H9 (cell line): ENCODE measurements around the gene LHPP. TPM values are rescaled to one million over a fixed set of nuclear protein-coding genes. Genes with fewer than 3 reads are reported as not detected.

Experiments
- DNase-seq: peaks from one replicate; pipeline ENCODE4 v3.0.0-alpha.2; 2017
- H2AFZ ChIP-seq: one replicate; pipeline ENCODE4 v1.6.1; 2013; ENCODE audit warnings: mild to moderate bottlenecking, low read length, control low read depth, moderate library complexity
- H2AK5ac ChIP-seq: 2 replicates; pipeline ENCODE4 v1.6.1; 2013; ENCODE audit warnings: low read length, control low read depth, mixed read lengths; ENCODE audit not compliant: insufficient read length
- H2BK120ac ChIP-seq: one replicate; pipeline ENCODE4 v1.6.1; 2013; ENCODE audit warnings: low read depth, mild to moderate bottlenecking, low read length, control low read depth, inconsistent platforms; ENCODE audit not compliant: poor library complexity, severe bottlenecking
- H2BK12ac ChIP-seq: 2 replicates; pipeline ENCODE4 v1.6.1; 2013; ENCODE audit warnings: low read length, control low read depth, mixed read lengths, low read depth; ENCODE audit not compliant: insufficient read length
- H2BK15ac ChIP-seq: 2 replicates; pipeline ENCODE4 v1.6.1; 2013; ENCODE audit warnings: low read depth, low read length, control low read depth
- H2BK20ac ChIP-seq: one replicate; pipeline ENCODE4 v1.6.1; 2013; ENCODE audit warnings: low read depth, mild to moderate bottlenecking, low read length, control low read depth, inconsistent platforms; ENCODE audit not compliant: poor library complexity, severe bottlenecking
- H2BK5ac ChIP-seq: 2 replicates; pipeline ENCODE4 v1.6.1; 2013; ENCODE audit warnings: low read length, control low read depth, mixed read lengths; ENCODE audit not compliant: insufficient read length
- H3K14ac ChIP-seq: 2 replicates; pipeline ENCODE4 v1.6.1; 2013; ENCODE audit warnings: low read length, control low read depth; ENCODE audit not compliant: insufficient read depth
- H3K18ac ChIP-seq: 2 replicates; pipeline ENCODE4 v1.6.1; 2013; ENCODE audit warnings: low read depth, mild to moderate bottlenecking, mixed read lengths, low read length, control low read depth; ENCODE audit not compliant: insufficient read length
- H3K23ac ChIP-seq: 2 replicates; pipeline ENCODE4 v1.6.1; 2013; ENCODE audit warnings: low read length, control low read depth, mixed read lengths, low read depth; ENCODE audit not compliant: insufficient read length
- H3K23me2 ChIP-seq: 2 replicates; pipeline ENCODE4 v1.6.1; 2013; ENCODE audit warnings: low read depth, mild to moderate bottlenecking, mixed read lengths, low read length, control low read depth; ENCODE audit not compliant: insufficient read length, poor library complexity, severe bottlenecking
- H3K27ac ChIP-seq: 2 replicates; pipeline ENCODE4 v1.5.1; 2013; ENCODE audit warnings: low read length, control low read depth, mixed read lengths, low read depth; ENCODE audit not compliant: insufficient read length
- H3K27me3 ChIP-seq: 2 replicates; pipeline ENCODE4 v1.6.1; 2013; ENCODE audit warnings: low read length, control low read depth, inconsistent platforms; ENCODE audit not compliant: insufficient read depth
- H3K4ac ChIP-seq: 2 replicates; pipeline ENCODE4 v1.6.1; 2013; ENCODE audit warnings: low read depth, mild to moderate bottlenecking, control low read depth, inconsistent platforms, low read length, moderate library complexity
- H3K4me1 ChIP-seq: 2 replicates; pipeline ENCODE4 v1.6.1; 2013; ENCODE audit warnings: low read length, control low read depth, inconsistent platforms; ENCODE audit not compliant: insufficient read depth
- H3K4me2 ChIP-seq: 2 replicates; pipeline ENCODE4 v1.6.1; 2013; ENCODE audit warnings: low read length, control low read depth, mixed read lengths; ENCODE audit not compliant: insufficient read length, insufficient read depth
- H3K56ac ChIP-seq: 2 replicates; pipeline ENCODE4 v1.6.1; 2013; ENCODE audit warnings: low read depth, mild to moderate bottlenecking, mixed read lengths, low read length, control low read depth; ENCODE audit not compliant: insufficient read length
- H3K79me1 ChIP-seq: 2 replicates; pipeline ENCODE4 v1.6.1; 2013; ENCODE audit warnings: low read depth, mild to moderate bottlenecking, moderate library complexity, low read length, control low read depth, inconsistent platforms; ENCODE audit not compliant: insufficient read depth, poor library complexity, severe bottlenecking
- H3K79me2 ChIP-seq: 2 replicates; pipeline ENCODE4 v1.6.1; 2013; ENCODE audit warnings: low read length, control low read depth, inconsistent platforms; ENCODE audit not compliant: insufficient read depth
- H3K9ac ChIP-seq: 2 replicates; pipeline ENCODE4 v1.6.1; 2013; ENCODE audit warnings: low read length, control low read depth, mixed read lengths; ENCODE audit not compliant: insufficient read length; ENCODE audit errors: extremely low read depth
- H3K9me3 ChIP-seq: one replicate; pipeline ENCODE4 v1.6.1; 2013; ENCODE audit warnings: low read depth, low read length, inconsistent platforms; ENCODE audit not compliant: control insufficient read depth
- H3T11ph ChIP-seq: one replicate; pipeline ENCODE4 v1.6.1; 2013; ENCODE audit warnings: mild to moderate bottlenecking, low read length, control low read depth, inconsistent platforms
- H4K20me1 ChIP-seq: one replicate; pipeline ENCODE4 v1.6.1; 2013; ENCODE audit not compliant: control insufficient read depth, insufficient read length, insufficient read depth
- H4K5ac ChIP-seq: 2 replicates; pipeline ENCODE4 v1.6.1; 2013; ENCODE audit warnings: low read depth, mild to moderate bottlenecking, mixed read lengths, low read length, control low read depth; ENCODE audit not compliant: insufficient read length
- H4K8ac ChIP-seq: replicated peaks from 2 replicates; pipeline ENCODE4 v1.6.1; 2013; ENCODE audit warnings: low read length, control low read depth, mixed read lengths, low read depth; ENCODE audit not compliant: insufficient read length
- H4K91ac ChIP-seq: 2 replicates; pipeline ENCODE4 v1.6.1; 2013; ENCODE audit warnings: low read depth, mild to moderate bottlenecking, moderate library complexity, mixed read lengths, low read length, control low read depth; ENCODE audit not compliant: insufficient read length
- H3K27ac Mint-ChIP-seq, 3 experiments: 2 replicates in 2 of 3; 3 replicates in 1 of 3; pipeline ENCODE4 v1.8.0; 2020 to 2021; ENCODE audit warnings: mixed read lengths in 3 of 3, mild to moderate bottlenecking in 1 of 3, moderate library complexity in 1 of 3
- H3K27me3 Mint-ChIP-seq: 2 replicates; pipeline ENCODE4 v1.8.0; 2021; ENCODE audit warnings: low read depth, mild to moderate bottlenecking, moderate library complexity, mixed read lengths
- H3K36me3 Mint-ChIP-seq, 3 experiments: 2 replicates in 2 of 3; 3 replicates in 1 of 3; pipeline ENCODE4 v1.8.0; 2020 to 2021; ENCODE audit warnings: low read depth in 3 of 3, mixed read lengths in 3 of 3; ENCODE audit not compliant: insufficient read depth in 1 of 3
- H3K4me1 Mint-ChIP-seq, 2 experiments: 2 replicates each; pipeline ENCODE4 v1.8.0; 2020; ENCODE audit warnings: mixed read lengths in 2 of 2
- H3K4me3 Mint-ChIP-seq, 2 experiments: 2 replicates in 1 of 2; 3 replicates in 1 of 2; pipeline ENCODE4 v1.8.0; 2020 to 2021; ENCODE audit warnings: mild to moderate bottlenecking in 2 of 2, mixed read lengths in 2 of 2, moderate library complexity in 1 of 2
- H3K9me3 Mint-ChIP-seq, 2 experiments: 2 replicates in 1 of 2; 3 replicates in 1 of 2; pipeline ENCODE4 v1.8.0; 2020; ENCODE audit warnings: mild to moderate bottlenecking in 2 of 2, mixed read lengths in 2 of 2, moderate library complexity in 1 of 2
- CTCF ChIP-seq: fragments of 200-600 bp; sonication (generic); conservative IDR thresholded peaks from 3 replicates; pipeline ENCODE4 v1.8.0; 2021; ENCODE audit warnings: antibody characterized with exemption, mild to moderate bottlenecking
- WGBS: extraction: QIAGEN DNeasy Blood & Tissue Kit; methylation state at CpG from one replicate; pipeline ENCODE4 v1.1.7; 2013; ENCODE audit warnings: missing lambda C conversion rate, low lambda C conversion rate, mixed read lengths; ENCODE audit not compliant: insufficient read length; ENCODE audit errors: extremely low coverage; 5-methylcytosine and 5-hydroxymethylcytosine counted together
- total RNA-seq: library from RNA; stranded (reverse); gene quantifications from 2 replicates; pipeline ENCODE4 v1.2.1, GENCODE V29; 2021

LHPP gene
- total RNA-seq, 1 experiment from 2014 or later: 29.6 TPM

GRCh38 chr10:124624895-124625294 lies 163.3 kb downstream of the LHPP start:
- Histone ChIP-seq H4K5ac (no peak overlapping the region), H3K14ac (no peak overlapping the region), H3K27ac (no peak overlapping the region), H3K4ac (no peak overlapping the region), H3K4me2 (no peak overlapping the region), H3K79me1 (no peaks in the 10 kb centered on the region), H3K4me1 (peaks cover 3% of the 10 kb centered on the region; the same call in 1 of the 2 replicates), H3K9me3 (no peaks in the 10 kb centered on the region), H2BK20ac (no peak overlapping the region), H2BK12ac (no peak overlapping the region), H3K18ac (no peak overlapping the region), H4K20me1 (no peaks in the 10 kb centered on the region), H3K23me2 (no peaks in the 10 kb centered on the region), H3K79me2 (no peaks in the 10 kb centered on the region), H3K9ac (no peak overlapping the region), H2AFZ (no peak overlapping the region), H2BK5ac (no peak overlapping the region), H3T11ph (no peak overlapping the region), H2BK120ac (no peak overlapping the region), H3K56ac (no peak overlapping the region), H4K8ac (no peak overlapping the region), H2BK15ac (no peak overlapping the region), H3K23ac (no peak overlapping the region), H4K91ac (no peak overlapping the region), H3K27me3 (no peaks in the 10 kb centered on the region), H2AK5ac (no peak overlapping the region)
- WGBS: no CpG with 5 or more reads among the region's 16 CpGs
- Mint-ChIP-seq H3K4me3 (no peak overlapping the region), H3K27me3 (peaks cover 1% of the 10 kb centered on the region; the same call in 1 of the 2 replicates), H3K27ac (peak overlapping the region; percentile 54 to 70 (median 56); a peak in 5 of 7 replicates), H3K4me1 (peaks cover 28 to 35% of the 10 kb centered on the region in 2 experiments), H3K36me3 (no peaks in the 10 kb centered on the region; a peak in 1 of 7 replicates), H3K9me3 (no peaks in the 10 kb centered on the region)
- DNase-seq: no peak
- TF ChIP-seq CTCF: no peak
